HepG2 (cell line): ENCODE measurements around the gene ZCCHC17. TPM values are rescaled to one million over a fixed set of nuclear protein-coding genes. Genes with fewer than 3 reads are reported as not detected.

Source experiments
- ELF3 ChIP-seq: IDR thresholded peaks from 2 replicates; pipeline ENCODE4 v1.6.1; 2016; ENCODE audit warnings: missing genetic modification reagents, missing compliant biosample characterization
- FOXA1 ChIP-seq, 2 experiments: fragments of 450-650 bp in 1 of 2; sonication (generic) in 1 of 2; formaldehyde crosslinking in 1 of 2; IDR thresholded peaks; 2 replicates each; pipeline versions ENCODE4 v1.4.0 to v1.6.1; 2016 to 2020; ENCODE audit warnings: missing genetic modification reagents in 1 of 2
- HNF4G ChIP-seq, 2 experiments: sonication (generic) in 1 of 2; formaldehyde crosslinking in 1 of 2; IDR thresholded peaks; 2 replicates each; pipeline versions ENCODE4 v1.4.0 to v1.6.1; 2011 to 2020; ENCODE audit warnings: borderline replicate concordance in 2 of 2, low read depth in 2 of 2, mild to moderate bottlenecking in 2 of 2, low read length in 1 of 2, missing genetic modification reagents in 1 of 2, moderate library complexity in 1 of 2
- MBNL3 ChIP-seq: fragments of 250-450 bp; sonication (Bioruptor Pico); conservative IDR thresholded peaks from 2 replicates; pipeline ENCODE4 v1.8.0; 2022; ENCODE audit warnings: mild to moderate bottlenecking, inconsistent platforms
- NFKBIZ ChIP-seq: IDR thresholded peaks from 2 replicates; pipeline ENCODE4 v1.6.1; 2018; ENCODE audit warnings: missing genetic modification reagents, missing compliant biosample characterization
- SIN3A ChIP-seq: IDR thresholded peaks from 2 replicates; pipeline ENCODE4 v1.6.1; 2011; ENCODE audit warnings: low read depth, mild to moderate bottlenecking, control low read depth, low read length, borderline replicate concordance
- ZFP41 ChIP-seq: sonication (generic); formaldehyde crosslinking; IDR thresholded peaks from 2 replicates; pipeline ENCODE4 v1.4.0; 2020; ENCODE audit warnings: mild to moderate bottlenecking, missing genetic modification reagents, borderline replicate concordance
- ZNF142 ChIP-seq: sonication (generic); formaldehyde crosslinking; IDR thresholded peaks from 2 replicates; pipeline ENCODE4 v1.4.0; 2020; ENCODE audit warnings: missing genetic modification reagents
- ZNF234 ChIP-seq: sonication (generic); formaldehyde crosslinking; conservative IDR thresholded peaks from 2 replicates; pipeline ENCODE4 v1.5.1; 2020; ENCODE audit warnings: mild to moderate bottlenecking, missing genetic modification reagents
- ZNF253 ChIP-seq: sonication (generic); formaldehyde crosslinking; IDR thresholded peaks from 2 replicates; pipeline ENCODE4 v1.8.0; 2022; ENCODE audit warnings: mild to moderate bottlenecking, missing genetic modification reagents, borderline replicate concordance
- ZNF577 ChIP-seq: sonication (generic); formaldehyde crosslinking; IDR thresholded peaks from 2 replicates; pipeline ENCODE4 v1.4.0; 2020; ENCODE audit warnings: mild to moderate bottlenecking, low read depth, missing genetic modification reagents, borderline replicate concordance
- ZNF780A ChIP-seq: sonication (generic); formaldehyde crosslinking; IDR thresholded peaks from 2 replicates; pipeline ENCODE4 v1.8.0; 2022; ENCODE audit warnings: mild to moderate bottlenecking, missing genetic modification reagents, moderate library complexity
- polyA plus RNA-seq, 8 experiments: library from polyadenylated mRNA; depleted of rRNA in 3 of 8; stranded (reverse) in 7 of 8; unstranded in 1 of 8; fragments of >200 nt; fragmentation: Illumina TruSeq in 4 of 8; extraction: Trizol in 4 of 8; gene quantifications; 2 replicates each; pipeline versions ENCODE4 v1.2.1 to v1.2.3, GENCODE V29; 2011 to 2016; ENCODE audit warnings: low read depth in 4 of 8, missing spikeins in 1 of 8, mixed read lengths in 1 of 8; ENCODE audit not compliant: insufficient read depth in 1 of 8
- total RNA-seq, 5 experiments: library from RNA; depleted of rRNA; stranded (reverse); fragments of >200 nt; fragmentation: Illumina TruSeq; extraction: Trizol; gene quantifications; 2 replicates each; pipeline ENCODE4 v1.2.3, GENCODE V29; 2016; ENCODE audit warnings: low read depth in 1 of 5
- TF ChIP-seq, protein P1 (sequence below): sonication (generic); formaldehyde crosslinking; IDR thresholded peaks from 2 replicates; pipeline ENCODE4 v1.4.0; 2020; ENCODE audit warnings: mild to moderate bottlenecking, missing genetic modification reagents
- TF ChIP-seq, protein P2 (sequence below): sonication (generic); formaldehyde crosslinking; IDR thresholded peaks from 2 replicates; pipeline ENCODE4 v1.4.0; 2020; ENCODE audit warnings: missing genetic modification reagents
- TF ChIP-seq, protein P3 (sequence below): sonication (generic); formaldehyde crosslinking; IDR thresholded peaks from 2 replicates; pipeline ENCODE4 v1.8.1; 2023; ENCODE audit warnings: mild to moderate bottlenecking, inconsistent platforms, moderate library complexity, missing genetic modification reagents, borderline replicate concordance
- TF ChIP-seq, protein P4 (sequence below): IDR thresholded peaks from 2 replicates; pipeline ENCODE4 v1.6.1; 2016; ENCODE audit warnings: control low read depth

Gene ZCCHC17
- total and polyA plus RNA-seq, 2 of the 13 experiments (the other 11 are each of a cell fraction or from before 2014, with no cell fraction given), result 20.5 to 53.0 TPM

DNA sequence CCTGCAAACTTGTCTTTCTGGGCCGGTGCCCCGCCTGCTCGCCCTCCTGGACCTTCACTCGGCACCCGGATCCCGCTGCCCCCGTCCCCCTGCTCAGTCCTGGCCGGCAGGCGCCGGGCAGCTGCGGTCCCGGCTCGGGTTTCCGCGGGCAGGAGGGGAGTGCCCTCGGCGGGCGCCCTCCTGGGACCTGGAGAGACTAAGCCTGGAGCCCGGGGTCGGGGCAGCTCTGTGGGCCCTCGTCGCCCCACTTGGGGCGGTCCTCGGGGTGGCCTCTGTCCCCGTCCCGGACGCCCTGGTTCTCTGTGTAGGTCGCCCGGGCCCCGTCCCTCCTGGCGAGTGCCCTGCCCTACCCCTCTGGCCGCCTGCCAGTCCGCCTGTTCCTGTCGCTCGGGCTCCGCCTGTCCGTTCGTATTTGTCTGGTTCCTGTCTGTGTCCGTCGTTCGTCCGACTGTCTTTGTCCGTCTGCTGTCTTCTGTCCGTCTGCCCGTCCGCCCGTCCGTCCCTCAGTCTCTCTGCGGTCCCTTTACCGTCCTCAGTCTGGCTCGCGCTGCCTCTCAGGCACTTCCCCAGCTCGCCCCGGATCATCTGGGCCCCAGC lies 116.7 kb downstream of the ZCCHC17 start (continued):
- TF ChIP-seq, protein P1, sequence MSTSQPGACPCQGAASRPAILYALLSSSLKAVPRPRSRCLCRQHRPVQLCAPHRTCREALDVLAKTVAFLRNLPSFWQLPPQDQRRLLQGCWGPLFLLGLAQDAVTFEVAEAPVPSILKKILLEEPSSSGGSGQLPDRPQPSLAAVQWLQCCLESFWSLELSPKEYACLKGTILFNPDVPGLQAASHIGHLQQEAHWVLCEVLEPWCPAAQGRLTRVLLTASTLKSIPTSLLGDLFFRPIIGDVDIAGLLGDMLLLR (CRISPR knock-in tag), result no peak
- TF ChIP-seq ZNF234 (CRISPR knock-in tag) (no peak), ZNF253 (no peak), ZNF142 (CRISPR knock-in tag) (no peak; the same call in 1 of the 2 replicates), ZNF577 (CRISPR knock-in tag) (no peak), HNF4G (IDR thresholded peaks at IDR 0.05; ENCODE audit: borderline replicate concordance, low read depth, low read length) (no peak), HNF4G (CRISPR knock-in tag; IDR thresholded peaks at IDR 0.05; ENCODE audit: borderline replicate concordance, low read depth) (no peak), ZNF780A (CRISPR knock-in tag) (no peak), SIN3A (no peak), ZFP41 (no peak), FOXA1 (IDR thresholded peaks at IDR 0.05) (no peak), FOXA1 (CRISPR knock-in tag; IDR thresholded peaks at IDR 0.05) (no peak), ELF3 (CRISPR knock-in tag) (no peak), MBNL3 (CRISPR knock-in tag) (no peak), NFKBIZ (CRISPR knock-in tag) (no peak)
- TF ChIP-seq, protein P2, sequence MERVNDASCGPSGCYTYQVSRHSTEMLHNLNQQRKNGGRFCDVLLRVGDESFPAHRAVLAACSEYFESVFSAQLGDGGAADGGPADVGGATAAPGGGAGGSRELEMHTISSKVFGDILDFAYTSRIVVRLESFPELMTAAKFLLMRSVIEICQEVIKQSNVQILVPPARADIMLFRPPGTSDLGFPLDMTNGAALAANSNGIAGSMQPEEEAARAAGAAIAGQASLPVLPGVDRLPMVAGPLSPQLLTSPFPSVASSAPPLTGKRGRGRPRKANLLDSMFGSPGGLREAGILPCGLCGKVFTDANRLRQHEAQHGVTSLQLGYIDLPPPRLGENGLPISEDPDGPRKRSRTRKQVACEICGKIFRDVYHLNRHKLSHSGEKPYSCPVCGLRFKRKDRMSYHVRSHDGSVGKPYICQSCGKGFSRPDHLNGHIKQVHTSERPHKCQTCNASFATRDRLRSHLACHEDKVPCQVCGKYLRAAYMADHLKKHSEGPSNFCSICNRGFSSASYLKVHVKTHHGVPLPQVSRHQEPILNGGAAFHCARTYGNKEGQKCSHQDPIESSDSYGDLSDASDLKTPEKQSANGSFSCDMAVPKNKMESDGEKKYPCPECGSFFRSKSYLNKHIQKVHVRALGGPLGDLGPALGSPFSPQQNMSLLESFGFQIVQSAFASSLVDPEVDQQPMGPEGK (CRISPR knock-in tag), result no peak
- TF ChIP-seq, protein P3, sequence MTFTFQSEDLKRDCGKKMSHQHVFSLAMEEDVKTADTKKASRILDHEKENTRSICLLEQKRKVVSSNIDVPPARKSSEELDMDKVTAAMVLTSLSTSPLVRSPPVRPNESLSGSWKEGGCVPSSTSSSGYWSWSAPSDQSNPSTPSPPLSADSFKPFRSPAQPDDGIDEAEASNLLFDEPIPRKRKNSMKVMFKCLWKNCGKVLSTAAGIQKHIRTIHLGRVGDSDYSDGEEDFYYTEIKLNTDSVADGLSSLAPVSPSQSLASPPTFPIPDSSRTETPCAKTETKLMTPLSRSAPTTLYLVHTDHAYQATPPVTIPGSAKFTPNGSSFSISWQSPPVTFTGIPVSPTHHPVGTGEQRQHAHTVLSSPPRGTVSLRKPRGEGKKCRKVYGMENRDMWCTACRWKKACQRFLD (CRISPR knock-in tag), result no peak
- TF ChIP-seq, protein P4, sequence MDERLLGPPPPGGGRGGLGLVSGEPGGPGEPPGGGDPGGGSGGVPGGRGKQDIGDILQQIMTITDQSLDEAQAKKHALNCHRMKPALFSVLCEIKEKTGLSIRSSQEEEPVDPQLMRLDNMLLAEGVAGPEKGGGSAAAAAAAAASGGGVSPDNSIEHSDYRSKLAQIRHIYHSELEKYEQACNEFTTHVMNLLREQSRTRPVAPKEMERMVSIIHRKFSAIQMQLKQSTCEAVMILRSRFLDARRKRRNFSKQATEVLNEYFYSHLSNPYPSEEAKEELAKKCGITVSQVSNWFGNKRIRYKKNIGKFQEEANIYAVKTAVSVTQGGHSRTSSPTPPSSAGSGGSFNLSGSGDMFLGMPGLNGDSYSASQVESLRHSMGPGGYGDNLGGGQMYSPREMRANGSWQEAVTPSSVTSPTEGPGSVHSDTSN, result no peak
